Measurements from ENCODE around the gene MYOCD. TPM values are rescaled to one million over a fixed set of nuclear protein-coding genes. Genes with fewer than 3 reads are reported as not detected.

The MYOCD gene
- polyA plus RNA-seq, 2 of the 4 experiments (the other 2 are of a cell fraction): 8.6 to 12.5 TPM

DNA sequence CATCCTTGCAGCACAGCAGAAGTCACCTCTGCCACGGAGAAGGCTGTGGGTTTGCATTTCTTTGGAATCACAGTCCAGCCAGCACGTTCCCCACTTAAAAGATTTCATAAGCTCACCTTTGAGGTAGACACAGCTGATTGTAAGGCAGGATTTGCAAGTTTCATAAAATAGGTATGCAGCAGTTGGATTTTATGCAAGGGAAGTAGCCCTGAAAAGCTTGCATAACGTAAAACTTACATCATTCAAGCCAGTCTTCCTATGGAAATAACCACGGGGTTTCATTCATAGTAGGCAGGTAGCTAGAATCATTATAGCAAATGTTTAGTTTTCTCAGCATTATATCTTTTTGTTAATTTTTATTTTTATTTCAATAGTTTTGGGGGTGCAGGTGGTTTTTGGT lies 73.8 kb downstream of the MYOCD start:
- ATAC-seq (no peak), FAIRE-seq (no peak), DNase-seq (ENCODE audit: low read depth in 1 of 2, low spot score in 1 of 2) (no peak)
- CTCF ChIA-PET: interaction anchor here (1.5 kb wide), 1 partner anchor 72 kb away, joined by 7 read pairs; no protein-coding TSS in a partner anchor
- POLR2A ChIA-PET: no interaction called here
- Histone ChIP-seq H3K4me3 (no peak overlapping the region), H3K4me2 (no peak overlapping the region), H3K4me1 (peaks cover 19% of the 10 kb centered on the region), H3K27ac (no peak overlapping the region), H3K9me3 (no peaks in the 10 kb centered on the region)
- TF ChIP-seq POLR2AphosphoS2 (conservative IDR thresholded peaks at IDR 0.05; ENCODE audit: low read length) (no peak), FOSB (CRISPR knock-in tag; IDR thresholded peaks at IDR 0.05) (no peak), EHF (CRISPR knock-in tag; IDR thresholded peaks at IDR 0.05) (no peak)
- WGBS (ENCODE audit: missing lambda C conversion rate): 80% methylated on average over 4 of the region's 4 CpGs

DNA sequence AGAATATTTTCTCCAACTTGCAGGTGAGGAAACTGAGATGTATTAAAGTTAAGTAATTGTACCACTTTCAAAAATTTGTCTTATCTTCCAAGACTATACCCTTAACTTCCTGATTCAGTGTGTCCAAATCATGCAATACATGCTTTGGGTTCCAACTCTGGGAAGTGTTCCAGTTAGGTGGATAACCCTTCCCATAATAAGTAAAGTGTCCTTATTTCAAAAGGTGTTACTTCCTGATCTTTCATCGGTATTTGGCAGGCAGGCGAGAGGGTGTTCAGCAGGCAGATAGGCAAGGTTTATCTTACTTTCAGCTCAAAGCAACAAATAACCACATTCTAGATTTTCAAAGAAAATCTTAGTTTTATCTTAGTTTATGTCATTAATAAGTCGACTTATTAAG lies 77.4 kb downstream of the MYOCD start:
- Histone ChIP-seq H3K4me2 (no peak overlapping the region), H3K9me3 (no peaks in the 10 kb centered on the region), H3K4me3 (no peak overlapping the region), H3K27ac (no peak overlapping the region), H3K4me1 (peaks cover 12% of the 10 kb centered on the region)
- CTCF ChIA-PET: interaction anchor here (0.6 to 2.7 kb wide), 16 partner anchors 8 to 562 kb away, joined by 3 to 21 read pairs (median 7); no protein-coding TSS in a partner anchor
- POLR2A ChIA-PET: no interaction called here
- TF ChIP-seq SMC3 (IDR thresholded peaks at IDR 0.05) (no peak), ZC3H11A (IDR thresholded peaks at IDR 0.05) (no peak), TFCP2L1 (CRISPR knock-in tag; IDR thresholded peaks at IDR 0.05) (no peak), FOXS1 (CRISPR knock-in tag; IDR thresholded peaks at IDR 0.05) (no peak), EHMT2 (IDR thresholded peaks at IDR 0.05; ENCODE audit: low read depth) (no peak), ZSCAN20 (CRISPR knock-in tag; IDR thresholded peaks at IDR 0.05) (no peak), NPAS2 (CRISPR knock-in tag; IDR thresholded peaks at IDR 0.05; ENCODE audit: borderline replicate concordance) (no peak), CHD2 (IDR thresholded peaks at IDR 0.05; ENCODE audit: low read length, partially characterized antibody) (no peak), PHF8 (IDR thresholded peaks at IDR 0.05; ENCODE audit: borderline replicate concordance, low read depth) (no peak), RNF2 (IDR thresholded peaks at IDR 0.05; ENCODE audit: borderline replicate concordance, low read depth) (no peak), HDAC2 (IDR thresholded peaks at IDR 0.05) (no peak), RFX5 (IDR thresholded peaks at IDR 0.05) (no peak), HEYL (CRISPR knock-in tag; IDR thresholded peaks at IDR 0.05) (no peak), BHLHE40 (IDR thresholded peaks at IDR 0.05; ENCODE audit: low read depth, low read length) (no peak)
- TF ChIP-seq, protein P1, sequence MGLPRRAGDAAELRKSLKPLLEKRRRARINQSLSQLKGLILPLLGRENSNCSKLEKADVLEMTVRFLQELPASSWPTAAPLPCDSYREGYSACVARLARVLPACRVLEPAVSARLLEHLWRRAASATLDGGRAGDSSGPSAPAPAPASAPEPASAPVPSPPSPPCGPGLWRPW (IDR thresholded peaks at IDR 0.05): no peak
- TF ChIP-seq, protein P2, sequence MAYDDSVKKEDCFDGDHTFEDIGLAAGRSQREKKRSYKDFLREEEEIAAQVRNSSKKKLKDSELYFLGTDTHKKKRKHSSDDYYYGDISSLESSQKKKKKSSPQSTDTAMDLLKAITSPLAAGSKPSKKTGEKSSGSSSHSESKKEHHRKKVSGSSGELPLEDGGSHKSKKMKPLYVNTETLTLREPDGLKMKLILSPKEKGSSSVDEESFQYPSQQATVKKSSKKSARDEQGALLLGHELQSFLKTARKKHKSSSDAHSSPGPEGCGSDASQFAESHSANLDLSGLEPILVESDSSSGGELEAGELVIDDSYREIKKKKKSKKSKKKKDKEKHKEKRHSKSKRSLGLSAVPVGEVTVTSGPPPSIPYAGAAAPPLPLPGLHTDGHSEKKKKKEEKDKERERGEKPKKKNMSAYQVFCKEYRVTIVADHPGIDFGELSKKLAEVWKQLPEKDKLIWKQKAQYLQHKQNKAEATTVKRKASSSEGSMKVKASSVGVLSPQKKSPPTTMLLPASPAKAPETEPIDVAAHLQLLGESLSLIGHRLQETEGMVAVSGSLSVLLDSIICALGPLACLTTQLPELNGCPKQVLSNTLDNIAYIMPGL (CRISPR knock-in tag; IDR thresholded peaks at IDR 0.05; ENCODE audit: borderline replicate concordance): no peak
- TF ChIP-seq, protein P3, sequence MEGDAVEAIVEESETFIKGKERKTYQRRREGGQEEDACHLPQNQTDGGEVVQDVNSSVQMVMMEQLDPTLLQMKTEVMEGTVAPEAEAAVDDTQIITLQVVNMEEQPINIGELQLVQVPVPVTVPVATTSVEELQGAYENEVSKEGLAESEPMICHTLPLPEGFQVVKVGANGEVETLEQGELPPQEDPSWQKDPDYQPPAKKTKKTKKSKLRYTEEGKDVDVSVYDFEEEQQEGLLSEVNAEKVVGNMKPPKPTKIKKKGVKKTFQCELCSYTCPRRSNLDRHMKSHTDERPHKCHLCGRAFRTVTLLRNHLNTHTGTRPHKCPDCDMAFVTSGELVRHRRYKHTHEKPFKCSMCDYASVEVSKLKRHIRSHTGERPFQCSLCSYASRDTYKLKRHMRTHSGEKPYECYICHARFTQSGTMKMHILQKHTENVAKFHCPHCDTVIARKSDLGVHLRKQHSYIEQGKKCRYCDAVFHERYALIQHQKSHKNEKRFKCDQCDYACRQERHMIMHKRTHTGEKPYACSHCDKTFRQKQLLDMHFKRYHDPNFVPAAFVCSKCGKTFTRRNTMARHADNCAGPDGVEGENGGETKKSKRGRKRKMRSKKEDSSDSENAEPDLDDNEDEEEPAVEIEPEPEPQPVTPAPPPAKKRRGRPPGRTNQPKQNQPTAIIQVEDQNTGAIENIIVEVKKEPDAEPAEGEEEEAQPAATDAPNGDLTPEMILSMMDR (IDR thresholded peaks at IDR 0.05): no peak
- ATAC-seq: no peak
- FAIRE-seq: no peak
- no peak for DNase-seq (ENCODE audit: low read depth in 1 of 2, low spot score in 1 of 2)
- WGBS (ENCODE audit: missing lambda C conversion rate): 63% methylated on average over 3 of the region's 3 CpGs

DNA sequence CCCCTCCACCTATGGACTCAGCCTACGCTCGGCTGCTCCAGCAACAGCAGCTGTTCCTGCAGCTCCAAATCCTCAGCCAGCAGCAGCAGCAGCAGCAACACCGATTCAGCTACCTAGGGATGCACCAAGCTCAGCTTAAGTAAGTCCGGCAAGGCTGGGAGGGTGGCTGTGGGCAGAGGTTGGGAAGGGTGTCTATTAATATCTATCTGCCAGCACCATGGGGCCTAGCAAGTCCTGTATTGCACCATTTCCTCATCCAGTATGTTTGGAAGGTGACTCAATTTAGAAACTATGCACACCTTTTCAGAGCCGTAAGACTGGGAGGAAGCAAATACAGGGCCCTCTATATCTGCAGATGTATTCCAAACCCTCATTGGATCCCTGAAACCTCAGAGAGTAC lies 78.6 kb downstream of the MYOCD start:
- FAIRE-seq (no peak), ATAC-seq (no peak; a peak in 1 of 6 replicates)
- TF ChIP-seq GATA3 (IDR thresholded peaks at IDR 0.05; ENCODE audit: borderline replicate concordance) (no peak), TP53 (CRISPR knock-in tag; IDR thresholded peaks at IDR 0.05) (no peak), CBX2 (IDR thresholded peaks at IDR 0.05; ENCODE audit: borderline replicate concordance, low read depth) (no peak), TFCP2L1 (CRISPR knock-in tag; IDR thresholded peaks at IDR 0.05) (no peak), RCOR1 (IDR thresholded peaks at IDR 0.05; ENCODE audit: low read depth, low read length) (no peak), RFX5 (IDR thresholded peaks at IDR 0.05) (no peak), ESRRA (IDR thresholded peaks at IDR 0.05; ENCODE audit: borderline replicate concordance, low read length) (no peak), FOSL2 (IDR thresholded peaks at IDR 0.05) (no peak), FOSL2 (CRISPR knock-in tag; IDR thresholded peaks at IDR 0.05) (no peak)
- TF ChIP-seq, protein P4, sequence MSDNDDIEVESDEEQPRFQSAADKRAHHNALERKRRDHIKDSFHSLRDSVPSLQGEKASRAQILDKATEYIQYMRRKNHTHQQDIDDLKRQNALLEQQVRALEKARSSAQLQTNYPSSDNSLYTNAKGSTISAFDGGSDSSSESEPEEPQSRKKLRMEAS (IDR thresholded peaks at IDR 0.05): no peak
- TF ChIP-seq, protein P5, sequence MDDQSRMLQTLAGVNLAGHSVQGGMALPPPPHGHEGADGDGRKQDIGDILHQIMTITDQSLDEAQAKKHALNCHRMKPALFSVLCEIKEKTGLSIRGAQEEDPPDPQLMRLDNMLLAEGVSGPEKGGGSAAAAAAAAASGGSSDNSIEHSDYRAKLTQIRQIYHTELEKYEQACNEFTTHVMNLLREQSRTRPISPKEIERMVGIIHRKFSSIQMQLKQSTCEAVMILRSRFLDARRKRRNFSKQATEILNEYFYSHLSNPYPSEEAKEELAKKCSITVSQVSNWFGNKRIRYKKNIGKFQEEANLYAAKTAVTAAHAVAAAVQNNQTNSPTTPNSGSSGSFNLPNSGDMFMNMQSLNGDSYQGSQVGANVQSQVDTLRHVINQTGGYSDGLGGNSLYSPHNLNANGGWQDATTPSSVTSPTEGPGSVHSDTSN (IDR thresholded peaks at IDR 0.05): no peak
- TF ChIP-seq, protein P2 (CRISPR knock-in tag; IDR thresholded peaks at IDR 0.05; ENCODE audit: borderline replicate concordance): no peak

More for the DNA sequence above, 78.6 kb downstream of the MYOCD start:
- no peak overlapping the region for H3K27ac ChIP-seq
- H3K4me2 ChIP-seq: no peak overlapping the region
- peaks cover 11% of the 10 kb centered on the region for H3K4me1 ChIP-seq
- no peak overlapping the region for H3K4me3 ChIP-seq
- 79% methylated on average over 5 of the region's 5 CpGs for WGBS (ENCODE audit: missing lambda C conversion rate)
- no peaks in the 10 kb centered on the region for H3K9me3 ChIP-seq
- DNase-seq (ENCODE audit: low read depth in 1 of 2, low spot score in 1 of 2): no peak
- ChIA-PET POLR2A (no interaction called here), CTCF (interaction anchor here (0.6 to 2.0 kb wide), 6 partner anchors 77 to 641 kb away, joined by 3 to 7 read pairs (median 4); no protein-coding TSS in a partner anchor)

Data from A549 (cell line).